IMR-90 (cell line): ENCODE data around the gene FARS2. TPM values are rescaled to one million over a fixed set of nuclear protein-coding genes. Genes with fewer than 3 reads are reported as not detected.

Experiments used
- ATAC-seq: fragments of 200-7000 bp; cut with Tn5 transposase; 2 replicates; pipeline ENCODE4 v1.9.1; 2020; ENCODE audit warnings: low read depth, mild to moderate bottlenecking, moderate library complexity
- BruUV-seq: library from RNA; stranded (reverse); fragments of 400-500 nt; replicated peaks from 2 replicates; lab custom pipeline; 2021; lab: Mats Ljungman, UMichigan
- CTCF ChIA-PET: fragments of 300-600 bp; formaldehyde crosslinking; extraction: SDS; loops from one replicate; lab custom pipeline; 2021; ENCODE audit warnings: antibody characterized with exemption; lab: Yijun Ruan, JAX
- POLR2A ChIA-PET: fragments of 300-600 bp; sonication (Branson Sonifier 250); formaldehyde crosslinking; loops from one replicate; lab custom pipeline; 2022; ENCODE audit warnings: antibody characterized with exemption; ENCODE audit not compliant: unreplicated experiment; lab: Charles Lee
- DNase-seq: peaks from one replicate; pipeline ENCODE4 v3.0.0; 2013
- H2AFZ ChIP-seq: replicated peaks from 2 replicates; pipeline ENCODE3; 2013; ENCODE audit warnings: low read length, mild to moderate bottlenecking; ENCODE audit not compliant: poor library complexity
- H2AK5ac ChIP-seq: 2 replicates; pipeline ENCODE4 v1.6.1; 2013; ENCODE audit warnings: low read depth, low read length, inconsistent platforms
- H2AK9ac ChIP-seq: replicated peaks from 2 replicates; pipeline ENCODE3; 2013; ENCODE audit warnings: mild to moderate bottlenecking, low read depth, low read length, moderate library complexity; ENCODE audit not compliant: poor library complexity
- H2BK120ac ChIP-seq: 2 replicates; pipeline ENCODE4 v1.6.1; 2013; ENCODE audit warnings: low read depth, low read length, inconsistent platforms
- H2BK15ac ChIP-seq: 3 replicates; pipeline ENCODE4 v1.6.1; 2013; ENCODE audit warnings: low read depth, low read length, inconsistent platforms
- H2BK20ac ChIP-seq: 2 replicates; pipeline ENCODE4 v1.6.1; 2013; ENCODE audit warnings: low read depth, mild to moderate bottlenecking, inconsistent platforms, low read length, moderate library complexity
- H2BK5ac ChIP-seq: 2 replicates; pipeline ENCODE4 v1.6.1; 2013; ENCODE audit warnings: mild to moderate bottlenecking, low read depth, low read length, inconsistent platforms; ENCODE audit not compliant: poor library complexity, severe bottlenecking
- H3K14ac ChIP-seq: replicated peaks from 2 replicates; pipeline ENCODE4 v1.6.1; 2013; ENCODE audit warnings: low read depth, low read length, inconsistent platforms
- H3K18ac ChIP-seq: 2 replicates; pipeline ENCODE4 v1.6.1; 2013; ENCODE audit warnings: low read depth, low read length, control low read depth
- H3K23ac ChIP-seq: 2 replicates; pipeline ENCODE4 v1.6.1; 2013; ENCODE audit warnings: low read depth, low read length, inconsistent platforms
- H3K27ac ChIP-seq: 2 replicates; pipeline ENCODE4 v1.5.1; 2013; ENCODE audit warnings: mild to moderate bottlenecking, control low read depth, low read length; ENCODE audit not compliant: insufficient read depth
- H3K27me3 ChIP-seq: 2 replicates; pipeline ENCODE4 v1.6.1; 2013; ENCODE audit warnings: low read length; ENCODE audit not compliant: control insufficient read depth, insufficient read depth
- H3K36me3 ChIP-seq: 2 replicates; pipeline ENCODE4 v1.6.1; 2013; ENCODE audit warnings: low read length, mixed read lengths; ENCODE audit not compliant: control insufficient read depth, insufficient read depth
- H3K4ac ChIP-seq: 2 replicates; pipeline ENCODE4 v1.6.1; 2013; ENCODE audit warnings: low read depth, low read length, inconsistent platforms
- H3K4me1 ChIP-seq: 2 replicates; pipeline ENCODE4 v1.6.1; 2013; ENCODE audit warnings: low read length, mixed read lengths; ENCODE audit not compliant: control insufficient read depth, insufficient read depth
- H3K4me2 ChIP-seq: 2 replicates; pipeline ENCODE4 v1.6.1; 2013; ENCODE audit warnings: low read depth, mild to moderate bottlenecking, control low read depth, low read length, moderate library complexity
- H3K4me3 ChIP-seq: 2 replicates; pipeline ENCODE4 v1.5.1; 2013; ENCODE audit warnings: low read depth, mild to moderate bottlenecking, control low read depth, low read length, moderate library complexity; ENCODE audit not compliant: insufficient read depth
- H3K56ac ChIP-seq: 2 replicates; pipeline ENCODE4 v1.6.1; 2013; ENCODE audit warnings: low read length, inconsistent platforms; ENCODE audit not compliant: insufficient read depth; ENCODE audit errors: extremely low read depth
- H3K79me1 ChIP-seq, 2 experiments: 2 replicates each; pipeline ENCODE4 v1.6.1; 2013; ENCODE audit warnings: low read length in 2 of 2, inconsistent platforms in 1 of 2, low read depth in 1 of 2
- H3K9ac ChIP-seq: 2 replicates; pipeline ENCODE4 v1.6.1; 2013; ENCODE audit warnings: low read depth, low read length, control low read depth
- H3K9me1 ChIP-seq: 2 replicates; pipeline ENCODE4 v1.6.1; 2013; ENCODE audit warnings: low read length, inconsistent platforms; ENCODE audit not compliant: insufficient read depth
- H3K9me3 ChIP-seq: 2 replicates; pipeline ENCODE4 v1.6.1; 2013; ENCODE audit warnings: low read length; ENCODE audit not compliant: control insufficient read depth, insufficient read depth
- H4K20me1 ChIP-seq: 2 replicates; pipeline ENCODE4 v1.6.1; 2013; ENCODE audit warnings: low read length, inconsistent platforms; ENCODE audit not compliant: insufficient read depth
- H4K5ac ChIP-seq: 2 replicates; pipeline ENCODE4 v1.6.1; 2013; ENCODE audit warnings: mild to moderate bottlenecking, low read depth, low read length, control low read depth
- H4K8ac ChIP-seq, 2 experiments: 2 replicates each; pipeline ENCODE4 v1.6.1; 2013; ENCODE audit warnings: low read depth in 2 of 2, low read length in 2 of 2, control low read depth in 1 of 2, inconsistent platforms in 1 of 2
- H4K91ac ChIP-seq: 2 replicates; pipeline ENCODE4 v1.6.1; 2013; ENCODE audit warnings: low read depth, low read length, inconsistent platforms; ENCODE audit not compliant: insufficient read depth
- BHLHE40 ChIP-seq: fragments of 150-350 bp; IDR thresholded peaks from 2 replicates; pipeline ENCODE4 v1.6.1; 2016; ENCODE audit warnings: mild to moderate bottlenecking, low read depth, low read length
- CEBPB ChIP-seq: IDR thresholded peaks from 2 replicates; pipeline ENCODE4 v1.6.1; 2012; ENCODE audit warnings: low read depth, low read length, improper control_type of control experiment
- CHD1 ChIP-seq: IDR thresholded peaks from 2 replicates; pipeline ENCODE4 v1.6.1; 2012; ENCODE audit warnings: low read depth, low read length, improper control_type of control experiment
- FOS ChIP-seq: fragments of 150-350 bp; IDR thresholded peaks from 2 replicates; pipeline ENCODE4 v1.6.1; 2016; ENCODE audit warnings: low read depth, low read length
- MAFK ChIP-seq: IDR thresholded peaks from 2 replicates; pipeline ENCODE4 v1.6.1; 2012; ENCODE audit warnings: low read depth, low read length, improper control_type of control experiment
- MXI1 ChIP-seq: IDR thresholded peaks from 2 replicates; pipeline ENCODE4 v1.6.1; 2012; ENCODE audit warnings: low read depth, mild to moderate bottlenecking, low read length, moderate library complexity, borderline replicate concordance
- NFE2L2 ChIP-seq: fragments of 150-350 bp; IDR thresholded peaks from 2 replicates; pipeline ENCODE4 v1.6.1; 2016; ENCODE audit warnings: low read depth, mild to moderate bottlenecking, low read length
- POLR2A ChIP-seq: IDR thresholded peaks from 2 replicates; pipeline ENCODE4 v1.6.1; 2012; ENCODE audit warnings: mild to moderate bottlenecking, low read depth, low read length
- RAD21 ChIP-seq: IDR thresholded peaks from 2 replicates; pipeline ENCODE4 v1.6.1; 2012; ENCODE audit warnings: low read length, improper control_type of control experiment
- RCOR1 ChIP-seq: IDR thresholded peaks from 2 replicates; pipeline ENCODE4 v1.6.1; 2012; ENCODE audit warnings: mild to moderate bottlenecking, low read length, improper control_type of control experiment; ENCODE audit not compliant: insufficient replicate concordance
- RFX5 ChIP-seq: IDR thresholded peaks from 2 replicates; pipeline ENCODE4 v1.8.0; 2012; ENCODE audit warnings: low read depth, mild to moderate bottlenecking, low read length, moderate library complexity
- SMC3 ChIP-seq: fragments of 150-350 bp; IDR thresholded peaks from 2 replicates; pipeline ENCODE4 v1.6.1; 2016; ENCODE audit warnings: low read depth, mild to moderate bottlenecking, antibody characterized with exemption, low read length, moderate library complexity
- WGBS, 2 experiments: methylation state at CpG; one replicate each; pipeline versions ENCODE4 v1.1.5 to v1.1.7; 2013; ENCODE audit warnings: missing lambda C conversion rate in 2 of 2; ENCODE audit not compliant: insufficient read length in 1 of 2; ENCODE audit errors: extremely low coverage in 2 of 2; 5-methylcytosine and 5-hydroxymethylcytosine counted together
- dilution Hi-C: fragments of 300-500 bp; cut with HindIII; formaldehyde crosslinking; loops from one replicate; pipeline ENCODE4 v1.14.3; 2018; ENCODE audit warnings: low sequenced_read_pairs; ENCODE audit not compliant: unreplicated experiment
- in situ Hi-C: fragments of 300-500 bp; cut with MboI; formaldehyde crosslinking; loops from 3 replicates; pipeline ENCODE4 v1.14.3; 2019; ENCODE audit warnings: low sequenced_read_pairs, inconsistent platforms, mixed read lengths
- intact Hi-C: fragments of 100-400 bp; cut with micrococcal nuclease; formaldehyde crosslinking; loops from 2 replicates; pipeline ENCODE4 v1.10.0; 2022
- polyA plus RNA-seq, 3 experiments: library from polyadenylated mRNA; depleted of rRNA; stranded (reverse); fragments of >200 nt; gene quantifications; 2 replicates each; pipeline ENCODE4 v1.2.3, GENCODE V29; 2012; ENCODE audit warnings: low replicate concordance in 1 of 3
- total RNA-seq: library from RNA; depleted of rRNA; stranded (reverse); fragments of >200 nt; gene quantifications from 2 replicates; pipeline ENCODE4 v1.2.3, GENCODE V29; 2012
- TF ChIP-seq, protein P1 (sequence below): fragments of 150-350 bp; IDR thresholded peaks from 2 replicates; pipeline ENCODE4 v1.6.1; 2017; ENCODE audit warnings: mild to moderate bottlenecking, antibody characterized with exemption, low read length, low read depth
- TF ChIP-seq, protein P2 (sequence below): fragments of 150-350 bp; IDR thresholded peaks from 2 replicates; pipeline ENCODE4 v1.6.1; 2016; ENCODE audit warnings: low read depth, mild to moderate bottlenecking, low read length, moderate library complexity, borderline replicate concordance
- TF ChIP-seq, protein P3 (sequence below): conservative IDR thresholded peaks from 2 replicates; pipeline ENCODE4 v1.5.1; 2012; ENCODE audit warnings: mild to moderate bottlenecking, low read depth, low read length, improper control_type of control experiment

Gene FARS2
- total and polyA plus RNA-seq, 2 of the 4 experiments (the other 2 are of a cell fraction): 12.1 to 28.9 TPM

DNA sequence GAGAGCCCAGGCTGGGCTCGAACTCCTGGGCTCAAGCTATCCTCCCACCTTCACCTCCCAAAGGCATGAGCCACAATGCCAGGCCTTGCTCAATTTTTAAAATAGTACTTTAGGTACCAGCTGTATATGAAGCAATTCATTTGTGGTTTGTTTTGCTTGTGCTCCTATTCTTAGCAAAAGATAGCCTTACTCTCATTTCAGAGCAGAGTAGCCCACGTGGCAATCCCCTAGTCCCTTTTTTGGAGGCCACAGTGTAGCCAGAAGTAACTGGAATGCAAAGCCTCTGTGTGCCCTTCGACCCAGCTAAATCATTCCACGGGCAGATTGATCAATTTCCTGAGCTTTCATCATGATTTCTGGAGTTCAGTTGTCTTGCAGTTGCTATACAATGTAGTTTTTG lies 373.2 kb downstream of the FARS2 start:
- ChIA-PET POLR2A (no interaction called here), CTCF (no interaction called here)
- Histone ChIP-seq H3K9me3 (no peaks in the 10 kb centered on the region), H3K27ac (no peak overlapping the region), H3K56ac (no peak overlapping the region), H3K4me3 (no peak overlapping the region), H3K36me3 (no peaks in the 10 kb centered on the region), H3K4me2 (no peak overlapping the region), H2AK9ac (no peak overlapping the region), H4K91ac (no peak overlapping the region), H2AK5ac (no peak overlapping the region), H4K8ac (no peak overlapping the region), H2BK120ac (no peak overlapping the region), H2BK20ac (no peak overlapping the region), H4K20me1 (no peaks in the 10 kb centered on the region), H3K4me1 (no peaks in the 10 kb centered on the region), H3K18ac (no peak overlapping the region), H3K79me1 (no peaks in the 10 kb centered on the region), H3K27me3 (no peaks in the 10 kb centered on the region), H2AFZ (no peak overlapping the region), H4K5ac (no peak overlapping the region), H3K23ac (no peak overlapping the region), H3K9ac (no peak overlapping the region), H3K9me1 (no peaks in the 10 kb centered on the region), H3K14ac (no peak overlapping the region), H2BK15ac (no peak overlapping the region), H3K4ac (no peak overlapping the region), H2BK5ac (no peak overlapping the region)
- dilution Hi-C loops: no loop called here
- intact Hi-C loops: no loop called here
- in situ Hi-C loops: no loop called here
- BruUV-seq: no TSS peak
- no peak for ATAC-seq
- WGBS, 2 experiments: no CpG with 5 or more reads among the region's 4 CpGs
- TF ChIP-seq NFE2L2 (no peak), CEBPB (no peak), CHD1 (no peak), MAFK (no peak), RCOR1 (no peak), SMC3 (no peak), MXI1 (no peak), RAD21 (no peak), RFX5 (no peak), BHLHE40 (no peak), FOS (no peak), POLR2A (no peak)
- TF ChIP-seq, protein P1, sequence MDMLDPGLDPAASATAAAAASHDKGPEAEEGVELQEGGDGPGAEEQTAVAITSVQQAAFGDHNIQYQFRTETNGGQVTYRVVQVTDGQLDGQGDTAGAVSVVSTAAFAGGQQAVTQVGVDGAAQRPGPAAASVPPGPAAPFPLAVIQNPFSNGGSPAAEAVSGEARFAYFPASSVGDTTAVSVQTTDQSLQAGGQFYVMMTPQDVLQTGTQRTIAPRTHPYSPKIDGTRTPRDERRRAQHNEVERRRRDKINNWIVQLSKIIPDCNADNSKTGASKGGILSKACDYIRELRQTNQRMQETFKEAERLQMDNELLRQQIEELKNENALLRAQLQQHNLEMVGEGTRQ: no peak
- TF ChIP-seq, protein P2, sequence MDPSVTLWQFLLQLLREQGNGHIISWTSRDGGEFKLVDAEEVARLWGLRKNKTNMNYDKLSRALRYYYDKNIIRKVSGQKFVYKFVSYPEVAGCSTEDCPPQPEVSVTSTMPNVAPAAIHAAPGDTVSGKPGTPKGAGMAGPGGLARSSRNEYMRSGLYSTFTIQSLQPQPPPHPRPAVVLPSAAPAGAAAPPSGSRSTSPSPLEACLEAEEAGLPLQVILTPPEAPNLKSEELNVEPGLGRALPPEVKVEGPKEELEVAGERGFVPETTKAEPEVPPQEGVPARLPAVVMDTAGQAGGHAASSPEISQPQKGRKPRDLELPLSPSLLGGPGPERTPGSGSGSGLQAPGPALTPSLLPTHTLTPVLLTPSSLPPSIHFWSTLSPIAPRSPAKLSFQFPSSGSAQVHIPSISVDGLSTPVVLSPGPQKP: no peak
- TF ChIP-seq, protein P3, sequence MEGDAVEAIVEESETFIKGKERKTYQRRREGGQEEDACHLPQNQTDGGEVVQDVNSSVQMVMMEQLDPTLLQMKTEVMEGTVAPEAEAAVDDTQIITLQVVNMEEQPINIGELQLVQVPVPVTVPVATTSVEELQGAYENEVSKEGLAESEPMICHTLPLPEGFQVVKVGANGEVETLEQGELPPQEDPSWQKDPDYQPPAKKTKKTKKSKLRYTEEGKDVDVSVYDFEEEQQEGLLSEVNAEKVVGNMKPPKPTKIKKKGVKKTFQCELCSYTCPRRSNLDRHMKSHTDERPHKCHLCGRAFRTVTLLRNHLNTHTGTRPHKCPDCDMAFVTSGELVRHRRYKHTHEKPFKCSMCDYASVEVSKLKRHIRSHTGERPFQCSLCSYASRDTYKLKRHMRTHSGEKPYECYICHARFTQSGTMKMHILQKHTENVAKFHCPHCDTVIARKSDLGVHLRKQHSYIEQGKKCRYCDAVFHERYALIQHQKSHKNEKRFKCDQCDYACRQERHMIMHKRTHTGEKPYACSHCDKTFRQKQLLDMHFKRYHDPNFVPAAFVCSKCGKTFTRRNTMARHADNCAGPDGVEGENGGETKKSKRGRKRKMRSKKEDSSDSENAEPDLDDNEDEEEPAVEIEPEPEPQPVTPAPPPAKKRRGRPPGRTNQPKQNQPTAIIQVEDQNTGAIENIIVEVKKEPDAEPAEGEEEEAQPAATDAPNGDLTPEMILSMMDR: no peak
- DNase-seq: peak; percentile 8
